Panc1 (cell line): Measurements from ENCODE around the gene SNX18.

Experiments used
- TF ChIP-seq, protein P1 (sequence below): fragments of 450-650 bp; IDR thresholded peaks from 2 replicates; pipeline ENCODE4 v1.5.1; 2017; ENCODE audit warnings: mild to moderate bottlenecking
- TF ChIP-seq, protein P2 (sequence below), 2 experiments: IDR thresholded peaks; 2 replicates each; pipeline ENCODE4 v1.6.1; 2011 to 2012; ENCODE audit warnings: low read depth in 2 of 2, control low read depth in 1 of 2, low read length in 1 of 2, mild to moderate bottlenecking in 1 of 2, moderate library complexity in 1 of 2; ENCODE audit not compliant: insufficient read depth in 1 of 2

DNA sequence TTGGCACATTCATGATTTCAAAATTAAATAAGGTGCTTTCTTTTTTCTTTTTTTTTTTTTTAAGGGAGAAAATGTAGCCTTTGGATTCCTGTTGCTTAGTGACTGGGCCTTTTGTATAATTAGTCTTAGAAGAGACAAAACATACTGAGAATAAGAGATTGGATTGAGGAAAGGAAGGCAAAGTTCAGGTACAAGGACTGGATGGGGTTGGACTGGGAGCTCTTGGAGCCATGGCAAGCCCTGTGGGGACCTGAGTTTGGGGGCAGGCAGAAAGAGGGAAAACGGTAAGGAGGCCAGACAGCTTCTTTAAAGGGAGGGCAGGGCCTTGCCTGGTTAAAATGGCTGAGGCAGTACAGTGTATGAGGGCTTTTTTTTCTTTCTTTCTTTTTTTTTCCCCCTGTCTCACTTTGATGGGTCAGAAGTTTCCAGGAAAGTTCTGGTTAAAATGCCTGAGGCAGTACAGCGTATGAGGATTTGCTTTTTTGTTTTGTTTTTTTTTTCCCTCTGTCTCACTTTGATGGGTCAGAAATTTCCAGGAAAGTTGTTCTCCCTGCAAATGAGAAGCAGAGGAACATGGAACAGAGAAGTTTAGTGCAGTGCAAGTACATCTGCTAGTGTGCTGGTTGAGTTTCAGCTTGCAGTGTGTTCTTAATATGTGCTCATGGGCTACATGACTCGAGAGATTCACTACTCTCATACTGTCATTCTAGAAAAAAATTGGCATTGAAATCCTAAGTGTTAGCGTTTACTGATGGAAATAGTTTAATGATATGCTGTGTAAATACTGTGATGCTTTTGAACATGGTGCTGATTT is 16.8 kb downstream of the SNX18 start:
- TF ChIP-seq, protein P1, sequence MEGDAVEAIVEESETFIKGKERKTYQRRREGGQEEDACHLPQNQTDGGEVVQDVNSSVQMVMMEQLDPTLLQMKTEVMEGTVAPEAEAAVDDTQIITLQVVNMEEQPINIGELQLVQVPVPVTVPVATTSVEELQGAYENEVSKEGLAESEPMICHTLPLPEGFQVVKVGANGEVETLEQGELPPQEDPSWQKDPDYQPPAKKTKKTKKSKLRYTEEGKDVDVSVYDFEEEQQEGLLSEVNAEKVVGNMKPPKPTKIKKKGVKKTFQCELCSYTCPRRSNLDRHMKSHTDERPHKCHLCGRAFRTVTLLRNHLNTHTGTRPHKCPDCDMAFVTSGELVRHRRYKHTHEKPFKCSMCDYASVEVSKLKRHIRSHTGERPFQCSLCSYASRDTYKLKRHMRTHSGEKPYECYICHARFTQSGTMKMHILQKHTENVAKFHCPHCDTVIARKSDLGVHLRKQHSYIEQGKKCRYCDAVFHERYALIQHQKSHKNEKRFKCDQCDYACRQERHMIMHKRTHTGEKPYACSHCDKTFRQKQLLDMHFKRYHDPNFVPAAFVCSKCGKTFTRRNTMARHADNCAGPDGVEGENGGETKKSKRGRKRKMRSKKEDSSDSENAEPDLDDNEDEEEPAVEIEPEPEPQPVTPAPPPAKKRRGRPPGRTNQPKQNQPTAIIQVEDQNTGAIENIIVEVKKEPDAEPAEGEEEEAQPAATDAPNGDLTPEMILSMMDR, result no peak
- TF ChIP-seq, protein P2, sequence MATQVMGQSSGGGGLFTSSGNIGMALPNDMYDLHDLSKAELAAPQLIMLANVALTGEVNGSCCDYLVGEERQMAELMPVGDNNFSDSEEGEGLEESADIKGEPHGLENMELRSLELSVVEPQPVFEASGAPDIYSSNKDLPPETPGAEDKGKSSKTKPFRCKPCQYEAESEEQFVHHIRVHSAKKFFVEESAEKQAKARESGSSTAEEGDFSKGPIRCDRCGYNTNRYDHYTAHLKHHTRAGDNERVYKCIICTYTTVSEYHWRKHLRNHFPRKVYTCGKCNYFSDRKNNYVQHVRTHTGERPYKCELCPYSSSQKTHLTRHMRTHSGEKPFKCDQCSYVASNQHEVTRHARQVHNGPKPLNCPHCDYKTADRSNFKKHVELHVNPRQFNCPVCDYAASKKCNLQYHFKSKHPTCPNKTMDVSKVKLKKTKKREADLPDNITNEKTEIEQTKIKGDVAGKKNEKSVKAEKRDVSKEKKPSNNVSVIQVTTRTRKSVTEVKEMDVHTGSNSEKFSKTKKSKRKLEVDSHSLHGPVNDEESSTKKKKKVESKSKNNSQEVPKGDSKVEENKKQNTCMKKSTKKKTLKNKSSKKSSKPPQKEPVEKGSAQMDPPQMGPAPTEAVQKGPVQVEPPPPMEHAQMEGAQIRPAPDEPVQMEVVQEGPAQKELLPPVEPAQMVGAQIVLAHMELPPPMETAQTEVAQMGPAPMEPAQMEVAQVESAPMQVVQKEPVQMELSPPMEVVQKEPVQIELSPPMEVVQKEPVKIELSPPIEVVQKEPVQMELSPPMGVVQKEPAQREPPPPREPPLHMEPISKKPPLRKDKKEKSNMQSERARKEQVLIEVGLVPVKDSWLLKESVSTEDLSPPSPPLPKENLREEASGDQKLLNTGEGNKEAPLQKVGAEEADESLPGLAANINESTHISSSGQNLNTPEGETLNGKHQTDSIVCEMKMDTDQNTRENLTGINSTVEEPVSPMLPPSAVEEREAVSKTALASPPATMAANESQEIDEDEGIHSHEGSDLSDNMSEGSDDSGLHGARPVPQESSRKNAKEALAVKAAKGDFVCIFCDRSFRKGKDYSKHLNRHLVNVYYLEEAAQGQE (IDR thresholded peaks at IDR 0.05; ENCODE audit: insufficient read depth in 1 of 2, low read depth in 2 of 2, low read length in 1 of 2), result no peak
